HFF-Myc (cell line): ENCODE data around the gene C1orf210.

Source experiments
- DNase-seq: peaks from one replicate; pipeline ENCODE4 v3.0.0-alpha.2; 2011; ENCODE audit warnings: low read depth; ENCODE audit errors: extremely low read depth
- H3K4me3 ChIP-seq: replicated peaks from 2 replicates; pipeline ENCODE4 v1.5.1; 2011; ENCODE audit warnings: low read depth, mild to moderate bottlenecking, control low read depth, low read length
- CTCF ChIP-seq: IDR thresholded peaks from 2 replicates; pipeline ENCODE4 v1.5.1; 2012; ENCODE audit warnings: mild to moderate bottlenecking, low read depth, low read length, control low read depth; ENCODE audit errors: missing control alignments

C1orf210 gene

GRCh38 chr1:43293896-43294760 is 8.7 kb upstream of the C1orf210 start:
- DNase-seq: peak; percentile 30
- TF ChIP-seq CTCF: no peak
- no peak overlapping the region for H3K4me3 ChIP-seq

- TF ChIP-seq CTCF: no peak
- DNase-seq: no peak
- H3K4me3 ChIP-seq: no peak overlapping the region
Measured at GRCh38 chr1:43293176-43293575, 7.8 kb upstream of the C1orf210 start.

GRCh38 chr1:43292679-43293078 is 7.3 kb upstream of the C1orf210 start:
- TF ChIP-seq CTCF: no peak
- no peak overlapping the region for H3K4me3 ChIP-seq
- no peak for DNase-seq

GRCh38 chr1:43292216-43292615 is 6.8 kb upstream of the C1orf210 start:
- DNase-seq: no peak
- no peak overlapping the region for H3K4me3 ChIP-seq
- TF ChIP-seq CTCF: no peak

GRCh38 chr1:43288785-43289706 is 3.7 kb upstream of the C1orf210 start:
- no peak for DNase-seq
- no peak for TF ChIP-seq CTCF

GRCh38 chr1:43288058-43288784 is 2.8 kb upstream of the C1orf210 start:
- no peak overlapping the region for H3K4me3 ChIP-seq
- DNase-seq: no peak
- no peak for TF ChIP-seq CTCF

More at GRCh38 chr1:43288785-43289706, 3.7 kb upstream of the C1orf210 start:
- no peak overlapping the region for H3K4me3 ChIP-seq
